Spleen (tissue), 11 donors: ENCODE results near the gene LRRC75A. TPM values are rescaled to one million over a fixed set of nuclear protein-coding genes. Genes with fewer than 3 reads are reported as not detected.

ENCODE experiments used
- DNase-seq: peaks from one replicate; pipeline ENCODE4 v3.0.0-alpha.2; 2020
- H3K27ac ChIP-seq, 8 donors: fragments of 200-600 bp; sonication (generic) in 7 of 8; 1 replicate in 4 of 8; 2 replicates in 4 of 8; pipeline versions ENCODE4 v1.5.0 to v1.8.0; 2016 to 2021; ENCODE audit warnings: inconsistent platforms in 4 of 8, mild to moderate bottlenecking in 4 of 8, moderate library complexity in 1 of 8
- H3K27me3 ChIP-seq, 7 donors: fragments of 200-600 bp; sonication (generic) in 6 of 7; replicated peaks in 1 of 7; 1 replicate in 4 of 7; 2 replicates in 3 of 7; pipeline versions ENCODE4 v1.5.0 to v1.8.0; 2016 to 2021; ENCODE audit warnings: inconsistent platforms in 3 of 7, mild to moderate bottlenecking in 1 of 7
- H3K36me3 ChIP-seq, 6 donors: fragments of 200-600 bp; sonication (generic) in 5 of 6; 1 replicate in 4 of 6; 2 replicates in 2 of 6; pipeline versions ENCODE4 v1.5.0 to v1.8.0; 2016 to 2021; ENCODE audit warnings: inconsistent platforms in 2 of 6
- H3K4me1 ChIP-seq, 6 donors: fragments of 200-600 bp; sonication (generic) in 5 of 6; 1 replicate in 3 of 6; 2 replicates in 3 of 6; pipeline versions ENCODE4 v1.5.0 to v1.8.0; 2016 to 2021; ENCODE audit warnings: inconsistent platforms in 3 of 6
- H3K4me3 ChIP-seq, 8 donors: fragments of 200-600 bp; sonication (generic) in 7 of 8; 1 replicate in 4 of 8; 2 replicates in 4 of 8; pipeline versions ENCODE4 v1.5.0 to v1.8.0; 2016 to 2021; ENCODE audit warnings: inconsistent platforms in 4 of 8, mild to moderate bottlenecking in 4 of 8, moderate library complexity in 2 of 8
- H3K9me3 ChIP-seq, 8 donors: fragments of 200-600 bp; sonication (generic) in 7 of 8; 1 replicate in 4 of 8; 2 replicates in 4 of 8; pipeline versions ENCODE4 v1.5.0 to v1.8.0; 2016 to 2021; ENCODE audit warnings: inconsistent platforms in 4 of 8
- CTCF ChIP-seq, 11 experiments: fragments of 200-600 bp in 7 of 11; fragments of 450-650 bp in 4 of 11; sonication (generic) in 4 of 11; IDR thresholded peaks in 8 of 11; conservative IDR thresholded peaks in 3 of 11; 1 replicate in 7 of 11; 2 replicates in 4 of 11; pipeline versions ENCODE4 v1.4.0 to v1.8.0; 2016 to 2021; ENCODE audit warnings: antibody characterized with exemption in 11 of 11, inconsistent platforms in 4 of 11, mild to moderate bottlenecking in 1 of 11
- POLR2A ChIP-seq, 3 donors: fragments of 450-650 bp; IDR thresholded peaks; one replicate each; pipeline ENCODE4 v1.5.1; 2017; ENCODE audit warnings: antibody characterized with exemption in 3 of 3, mild to moderate bottlenecking in 1 of 3
- POLR2AphosphoS5 ChIP-seq, 3 donors: sonication (generic); formaldehyde crosslinking; IDR thresholded peaks; one replicate each; pipeline ENCODE4 v1.5.1; 2017; ENCODE audit warnings: antibody characterized with exemption in 3 of 3
- WGBS, 5 donors: extraction: QIAGEN DNeasy Blood & Tissue Kit in 3 of 5; methylation state at CpG; one replicate each; pipeline versions ENCODE4 v1.1.5 to v1.1.7; 2013 to 2018; 5-methylcytosine and 5-hydroxymethylcytosine counted together
- intact Hi-C: fragments of 100-400 bp; cut with DNase I; formaldehyde crosslinking; loops from one replicate; pipeline ENCODE4 v1.15.0; 2023; ENCODE audit warnings: low total_unique reads
- polyA plus RNA-seq, 3 donors: library from polyadenylated mRNA; stranded (reverse); fragments of 200-250 nt; gene quantifications; one replicate each; pipeline ENCODE4 v1.2.1, GENCODE V29; 2013
- total RNA-seq, 7 donors: library from RNA; depleted of rRNA in 3 of 7; stranded (reverse); fragments of >200 nt in 3 of 7; fragmentation: NEBNext Ultra II Directional in 4 of 7; extraction: Animal tissue kit (Norgen Biotek cat#: 25700) in 4 of 7; gene quantifications; one replicate each; pipeline versions ENCODE4 v1.1.0 to v1.2.1, GENCODE V29; 2016 to 2021
- donor health status: healthy with polysubstance abuse.
- donor health status: DM: no; HTN: no; CAD: no; lungs with moderate emphysema.
- donor health status: DM: no; HTN: no; CAD: no.
- donor health status: Bipolar disorder and iron deficiency.
- donor health status: healthy.
- donor health status: DM: no; HTN: no; CAD: no.
- donor health status: DM: yes; HTN: yes; CAD: no.

The LRRC75A gene
- total and polyA plus RNA-seq, 10 donors: 4.2 to 26.4 (median 19.3) TPM

GRCh38 chr17:16519021-16519420 is 27.0 kb upstream of the LRRC75A start:
- TF ChIP-seq POLR2A (IDR thresholded peaks at IDR 0.05): no peak
- TF ChIP-seq CTCF (IDR thresholded peaks at IDR 0.05 in 8 of 11, conservative IDR thresholded peaks at IDR 0.05 in 3 of 11): no peak
- TF ChIP-seq POLR2AphosphoS5 (IDR thresholded peaks at IDR 0.05): no peak
- H3K4me1 ChIP-seq: peaks cover 0 to 23% (median 11%) of the 10 kb centered on the region in 6 donors
- no peak for DNase-seq
- no peak overlapping the region for H3K4me3 ChIP-seq
- H3K27me3 ChIP-seq: peaks cover 0 to 21% (median 0%) of the 10 kb centered on the region in 7 donors
- H3K36me3 ChIP-seq: no peaks in the 10 kb centered on the region
- intact Hi-C loops: no loop called here
- no peak overlapping the region for H3K27ac ChIP-seq
- no peaks in the 10 kb centered on the region for H3K9me3 ChIP-seq

- H3K27ac ChIP-seq: no peak overlapping the region
- H3K4me3 ChIP-seq: no peak overlapping the region
- DNase-seq: no peak
- no peaks in the 10 kb centered on the region for H3K36me3 ChIP-seq
- no peak for TF ChIP-seq POLR2A (IDR thresholded peaks at IDR 0.05)
- TF ChIP-seq POLR2AphosphoS5 (IDR thresholded peaks at IDR 0.05): no peak
- TF ChIP-seq CTCF (IDR thresholded peaks at IDR 0.05 in 8 of 11, conservative IDR thresholded peaks at IDR 0.05 in 3 of 11): no peak
- intact Hi-C loops: no loop called here
- no peaks in the 10 kb centered on the region for H3K9me3 ChIP-seq
- H3K4me1 ChIP-seq: peaks cover 0 to 38% (median 16%) of the 10 kb centered on the region in 6 donors
- 88 to 94% (median 91%) methylated on average over 7 of the region's 7 CpGs for WGBS, 5 donors
- peaks cover 0 to 21% (median 0%) of the 10 kb centered on the region in 7 donors for H3K27me3 ChIP-seq
These were observed 25.5 kb upstream of the LRRC75A start for GRCh38 chr17:16517477-16517876.

GRCh38 chr17:16516594-16517051 is 24.6 kb upstream of the LRRC75A start:
- peaks cover 0 to 46% (median 21%) of the 10 kb centered on the region in 6 donors for H3K4me1 ChIP-seq
- H3K4me3 ChIP-seq: no peak overlapping the region
- H3K9me3 ChIP-seq: no peaks in the 10 kb centered on the region
- H3K27me3 ChIP-seq: peaks cover 0 to 21% (median 0%) of the 10 kb centered on the region in 7 donors
- WGBS, 5 donors: 29 to 52% (median 44%) methylated on average over 16 of the region's 16 CpGs
- no peak for DNase-seq
- intact Hi-C loops: no loop called here
- H3K36me3 ChIP-seq: no peaks in the 10 kb centered on the region
- TF ChIP-seq POLR2A (IDR thresholded peaks at IDR 0.05) (no peak), POLR2AphosphoS5 (IDR thresholded peaks at IDR 0.05) (no peak), CTCF (IDR thresholded peaks at IDR 0.05 in 8 of 11, conservative IDR thresholded peaks at IDR 0.05 in 3 of 11) (no peak)
- H3K27ac ChIP-seq: no peak overlapping the region

GRCh38 chr17:16515933-16516332 is 23.9 kb upstream of the LRRC75A start:
- H3K4me1 ChIP-seq: peaks cover 0 to 47% (median 16%) of the 10 kb centered on the region in 6 donors
- no peak overlapping the region for H3K27ac ChIP-seq
- H3K9me3 ChIP-seq: no peaks in the 10 kb centered on the region
- 58 to 86% (median 78%) methylated on average over 4 of the region's 4 CpGs for WGBS, 5 donors
- DNase-seq: no peak
- intact Hi-C loops: no loop called here
- no peak overlapping the region for H3K4me3 ChIP-seq
- H3K27me3 ChIP-seq: peaks cover 0 to 19% (median 0%) of the 10 kb centered on the region in 7 donors
- TF ChIP-seq POLR2A (IDR thresholded peaks at IDR 0.05) (no peak), POLR2AphosphoS5 (IDR thresholded peaks at IDR 0.05) (no peak)
- no peaks in the 10 kb centered on the region for H3K36me3 ChIP-seq
